Neural progenitor cell (in vitro differentiated cells): ENCODE measurements around the gene MDP1. TPM values are rescaled to one million over a fixed set of nuclear protein-coding genes. Genes with fewer than 3 reads are reported as not detected.
A peak's percentile ranks its signal among the peaks of the same experiment; 100 is the strongest.

Experiments
- DNase-seq: peaks from one replicate; pipeline ENCODE4 v3.0.0-alpha.2; 2016; ENCODE audit warnings: low spot score
- H2AFZ ChIP-seq: fragments of 200-600 bp; sonication (generic); replicated peaks from 2 replicates; pipeline ENCODE4 v1.6.1; 2016; ENCODE audit warnings: antibody characterized with exemption
- H3F3A ChIP-seq: fragments of 200-600 bp; sonication (generic); 2 replicates; pipeline ENCODE4 v1.6.1; 2016; ENCODE audit warnings: antibody characterized with exemption, low read depth
- H3K27ac ChIP-seq: fragments of 200-600 bp; sonication (generic); 2 replicates; pipeline ENCODE4 v1.5.1; 2016; ENCODE audit warnings: mild to moderate bottlenecking
- H3K27me3 ChIP-seq: fragments of 200-600 bp; sonication (generic); 2 replicates; pipeline ENCODE4 v1.6.1; 2016; ENCODE audit warnings: mild to moderate bottlenecking, moderate library complexity
- H3K36me3 ChIP-seq: fragments of 200-600 bp; sonication (generic); 2 replicates; pipeline ENCODE4 v1.5.1; 2016
- H3K4me1 ChIP-seq: fragments of 200-600 bp; sonication (generic); 2 replicates; pipeline ENCODE4 v1.6.1; 2016; ENCODE audit warnings: mixed run types
- H3K4me2 ChIP-seq: fragments of 200-600 bp; sonication (generic); 2 replicates; pipeline ENCODE4 v1.6.1; 2016
- H3K4me3 ChIP-seq: fragments of 200-600 bp; sonication (generic); 2 replicates; pipeline ENCODE4 v1.5.1; 2016
- H3K79me2 ChIP-seq: fragments of 200-600 bp; sonication (generic); 2 replicates; pipeline ENCODE4 v1.6.1; 2016; ENCODE audit warnings: low read depth
- H3K9ac ChIP-seq: fragments of 200-600 bp; sonication (generic); 2 replicates; pipeline ENCODE4 v1.6.1; 2016
- H3K9me3 ChIP-seq: fragments of 200-600 bp; sonication (generic); 2 replicates; pipeline ENCODE4 v1.5.1; 2016; ENCODE audit warnings: low read depth
- H4K20me1 ChIP-seq: fragments of 200-600 bp; sonication (generic); 2 replicates; pipeline ENCODE4 v1.6.1; 2016; ENCODE audit warnings: low read depth
- H3K27ac Mint-ChIP-seq: 3 replicates; pipeline ENCODE4 v1.8.0; 2021; ENCODE audit warnings: mixed read lengths
- H3K27me3 Mint-ChIP-seq: 2 replicates; pipeline ENCODE4 v1.8.0; 2022; ENCODE audit warnings: low read depth, mild to moderate bottlenecking, inconsistent platforms, moderate library complexity, mixed read lengths; ENCODE audit not compliant: insufficient read depth
- H3K36me3 Mint-ChIP-seq: 3 replicates; pipeline ENCODE4 v1.8.0; 2021; ENCODE audit warnings: mixed read lengths
- H3K4me1 Mint-ChIP-seq: 3 replicates; pipeline ENCODE4 v1.8.0; 2021; ENCODE audit warnings: mixed read lengths
- H3K4me3 Mint-ChIP-seq: 3 replicates; pipeline ENCODE4 v1.8.0; 2021; ENCODE audit warnings: mild to moderate bottlenecking, moderate library complexity, mixed read lengths
- H3K9me3 Mint-ChIP-seq: 3 replicates; pipeline ENCODE4 v1.8.0; 2020; ENCODE audit warnings: mixed read lengths
- CTCF ChIP-seq: fragments of 200-600 bp; sonication (generic); IDR thresholded peaks from 2 replicates; pipeline ENCODE4 v1.5.1; 2017; ENCODE audit warnings: antibody characterized with exemption, mild to moderate bottlenecking
- EZH2 ChIP-seq: fragments of 200-600 bp; sonication (generic); IDR thresholded peaks from 2 replicates; pipeline ENCODE4 v1.6.1; 2017; ENCODE audit warnings: antibody characterized with exemption, mild to moderate bottlenecking, moderate library complexity
- EZH2phosphoT487 ChIP-seq: fragments of 200-600 bp; sonication (generic); IDR thresholded peaks from 2 replicates; pipeline ENCODE4 v1.6.1; 2017; ENCODE audit warnings: antibody characterized with exemption
- total RNA-seq: library from RNA; depleted of rRNA; stranded (reverse); fragments of >200 nt; gene quantifications from 2 replicates; pipeline ENCODE4 v1.2.3, GENCODE V29; 2015; ENCODE audit warnings: low replicate concordance

Gene MDP1
- total RNA-seq, 1 donor from 2014 or later: 18.3 TPM

- no peaks in the 10 kb centered on the region for H3K36me3 ChIP-seq
- DNase-seq: no peak
- H3K27me3 Mint-ChIP-seq: no peaks in the 10 kb centered on the region
- no peaks in the 10 kb centered on the region for H3K9me3 Mint-ChIP-seq
- peak overlapping the region; percentile 88 for H3K9ac ChIP-seq
- peaks cover 23% of the 10 kb centered on the region for H3K4me1 Mint-ChIP-seq
- no peaks in the 10 kb centered on the region for H3K9me3 ChIP-seq
- TF ChIP-seq EZH2: no peak
- TF ChIP-seq EZH2phosphoT487: no peak
- TF ChIP-seq CTCF: no peak
- H2AFZ ChIP-seq: peak overlapping the region; percentile 100
- H3K36me3 Mint-ChIP-seq: peaks cover 6% of the 10 kb centered on the region
- peak overlapping the region; percentile 100 for H3K4me3 Mint-ChIP-seq
- no peaks in the 10 kb centered on the region for H3K27me3 ChIP-seq
- H3K4me1 ChIP-seq: peaks cover 15% of the 10 kb centered on the region
- peak overlapping the region; percentile 93 for H3K4me2 ChIP-seq
- H3F3A ChIP-seq: peaks cover 18% of the 10 kb centered on the region
- peaks cover 18% of the 10 kb centered on the region for H4K20me1 ChIP-seq
- peak overlapping the region; percentile 87 for H3K4me3 ChIP-seq
- H3K27ac Mint-ChIP-seq: peak overlapping the region; percentile 37
- peaks cover 73% of the 10 kb centered on the region for H3K79me2 ChIP-seq
- no peak overlapping the region for H3K27ac ChIP-seq
These were observed 15.6 kb upstream of the MDP1 start for GRCh38 chr14:24231263-24232120.

GRCh38 chr14:24228902-24229301, 13.0 kb upstream of the MDP1 start:
- H3K27me3 ChIP-seq: no peaks in the 10 kb centered on the region
- peaks cover 15% of the 10 kb centered on the region for H3K4me1 ChIP-seq
- Mint-ChIP-seq H3K4me3 (no peak overlapping the region), H3K27me3 (no peaks in the 10 kb centered on the region), H3K27ac (no peak overlapping the region), H3K36me3 (peaks cover 6% of the 10 kb centered on the region), H3K9me3 (no peaks in the 10 kb centered on the region), H3K4me1 (peaks cover 17% of the 10 kb centered on the region)
- H3K36me3 ChIP-seq: no peaks in the 10 kb centered on the region
- H3K79me2 ChIP-seq: peaks cover 90% of the 10 kb centered on the region
- no peak overlapping the region for H2AFZ ChIP-seq
- H3K27ac ChIP-seq: no peak overlapping the region
- no peak overlapping the region for H3K9ac ChIP-seq
- peaks cover 18% of the 10 kb centered on the region for H3F3A ChIP-seq
- no peak for TF ChIP-seq EZH2phosphoT487
- no peak for TF ChIP-seq CTCF
- TF ChIP-seq EZH2: no peak
- H3K4me2 ChIP-seq: no peak overlapping the region
- no peak for DNase-seq
- H3K9me3 ChIP-seq: no peaks in the 10 kb centered on the region
- no peak overlapping the region for H3K4me3 ChIP-seq
- H4K20me1 ChIP-seq: peaks cover 26% of the 10 kb centered on the region

- Mint-ChIP-seq H3K27me3 (no peaks in the 10 kb centered on the region), H3K9me3 (no peaks in the 10 kb centered on the region), H3K4me1 (peaks cover 7% of the 10 kb centered on the region), H3K27ac (no peak overlapping the region), H3K36me3 (peaks cover 6% of the 10 kb centered on the region), H3K4me3 (no peak overlapping the region)
- Histone ChIP-seq H3K4me3 (no peak overlapping the region), H4K20me1 (peaks cover 34% of the 10 kb centered on the region), H3K79me2 (peaks cover 98% of the 10 kb centered on the region), H3K9ac (no peak overlapping the region), H2AFZ (no peak overlapping the region), H3K9me3 (no peaks in the 10 kb centered on the region), H3F3A (peaks cover 6% of the 10 kb centered on the region), H3K27ac (no peak overlapping the region), H3K4me1 (peaks cover 8% of the 10 kb centered on the region), H3K4me2 (no peak overlapping the region), H3K36me3 (no peaks in the 10 kb centered on the region), H3K27me3 (no peaks in the 10 kb centered on the region)
- TF ChIP-seq EZH2phosphoT487 (no peak), CTCF (no peak), EZH2 (no peak)
- DNase-seq: no peak
These were observed 10.6 kb upstream of the MDP1 start for GRCh38 chr14:24226473-24226872.
